IMR-90 (cell line): Measurements from ENCODE around the gene PLEK.

Experiments
- CTCF ChIP-seq: conservative IDR thresholded peaks from 2 replicates; pipeline ENCODE4 v1.5.1; 2012; ENCODE audit warnings: mild to moderate bottlenecking, low read depth, low read length, improper control_type of control experiment
- ELK1 ChIP-seq: fragments of 150-350 bp; IDR thresholded peaks from 2 replicates; pipeline ENCODE4 v1.6.1; 2016; ENCODE audit warnings: low read depth, mild to moderate bottlenecking, low read length, moderate library complexity, borderline replicate concordance
- FOS ChIP-seq: fragments of 150-350 bp; IDR thresholded peaks from 2 replicates; pipeline ENCODE4 v1.6.1; 2016; ENCODE audit warnings: low read depth, low read length
- POLR2A ChIP-seq: IDR thresholded peaks from 2 replicates; pipeline ENCODE4 v1.6.1; 2012; ENCODE audit warnings: mild to moderate bottlenecking, low read depth, low read length

- TF ChIP-seq FOS, result no peak
- TF ChIP-seq CTCF, result no peak
- TF ChIP-seq POLR2A, result no peak
- TF ChIP-seq ELK1, result no peak
These were observed 12.2 kb downstream of the PLEK start for GRCh38 chr2:68377137-68377780.
